CD4-positive, CD25-positive, alpha-beta regulatory T cell (primary cell): ENCODE data around the gene OR2B6. TPM values are rescaled to one million over a fixed set of nuclear protein-coding genes. Genes with fewer than 3 reads are reported as not detected.

Source experiments
- ATAC-seq, 2 donors: fragments of 150-1000 bp; cut with Tn5 transposase; one replicate each; pipeline ENCODE4 v1.10.0; 2021; ENCODE audit warnings: low read depth in 2 of 2, moderate number of reproducible peaks in 2 of 2, moderate library complexity in 1 of 2
- DNase-seq, 3 donors: peaks; one replicate each; pipeline versions ENCODE4 v3.0.0 to v3.0.0-alpha.2; 2012 to 2022; ENCODE audit warnings: mixed read lengths in 1 of 3
- H3K27ac ChIP-seq: one replicate; pipeline ENCODE4 v1.7.0; 2013; ENCODE audit warnings: mild to moderate bottlenecking, low read length; ENCODE audit not compliant: insufficient read depth, poor library complexity, severe bottlenecking
- H3K27me3 ChIP-seq: one replicate; pipeline ENCODE4 v1.7.0; 2013; ENCODE audit warnings: low read length; ENCODE audit not compliant: control insufficient read depth, insufficient read depth
- H3K36me3 ChIP-seq: one replicate; pipeline ENCODE4 v1.7.0; 2013; ENCODE audit warnings: mild to moderate bottlenecking, low read length, moderate library complexity; ENCODE audit not compliant: control insufficient read depth, insufficient read depth
- H3K4me1 ChIP-seq: 2 replicates; pipeline ENCODE4 v1.7.0; 2013; ENCODE audit warnings: mild to moderate bottlenecking, low read length; ENCODE audit not compliant: insufficient read depth, control insufficient read depth, poor library complexity, severe bottlenecking
- H3K4me3 ChIP-seq: one replicate; pipeline ENCODE4 v1.7.0; 2013; ENCODE audit warnings: low read depth, mild to moderate bottlenecking, low read length, moderate library complexity
- H3K9me3 ChIP-seq, 2 experiments: 1 replicate in 1 of 2; 2 replicates in 1 of 2; pipeline ENCODE4 v1.7.0; 2013; ENCODE audit warnings: low read length in 2 of 2, mild to moderate bottlenecking in 1 of 2, moderate library complexity in 1 of 2; ENCODE audit not compliant: control insufficient read depth in 2 of 2
- H3K27ac Mint-ChIP-seq, 3 donors: one replicate each; pipeline ENCODE4 v1.8.0; 2020 to 2022; ENCODE audit warnings: mild to moderate bottlenecking in 3 of 3, mixed read lengths in 3 of 3, moderate library complexity in 2 of 3
- H3K27me3 Mint-ChIP-seq: one replicate; pipeline ENCODE4 v1.8.0; 2022; ENCODE audit warnings: mild to moderate bottlenecking, mixed read lengths
- H3K36me3 Mint-ChIP-seq: one replicate; pipeline ENCODE4 v1.8.0; 2020; ENCODE audit warnings: mixed read lengths
- H3K4me1 Mint-ChIP-seq, 4 donors: one replicate each; pipeline ENCODE4 v1.8.0; 2020 to 2022; ENCODE audit warnings: mixed read lengths in 4 of 4, mild to moderate bottlenecking in 1 of 4
- H3K4me3 Mint-ChIP-seq, 4 donors: one replicate each; pipeline ENCODE4 v1.8.0; 2020 to 2022; ENCODE audit warnings: mild to moderate bottlenecking in 4 of 4, mixed read lengths in 4 of 4, moderate library complexity in 3 of 4
- H3K9me3 Mint-ChIP-seq, 7 donors: one replicate each; pipeline ENCODE4 v1.8.0; 2020 to 2022; ENCODE audit warnings: mixed read lengths in 7 of 7, mild to moderate bottlenecking in 3 of 7, moderate library complexity in 2 of 7
- polyA plus RNA-seq, 4 donors: library from polyadenylated mRNA; unstranded; fragments of 300-500 nt; fragmentation: Illumina TruSeq; gene quantifications; one replicate each; pipeline ENCODE4 v1.2.3, GENCODE V29; 2021
- total RNA-seq: library from RNA; stranded (reverse); gene quantifications from one replicate; pipeline ENCODE4 v1.2.3, GENCODE V29; 2022

Gene OR2B6
- total and polyA plus RNA-seq, 5 donors from 2014 or later: not detected

DNA sequence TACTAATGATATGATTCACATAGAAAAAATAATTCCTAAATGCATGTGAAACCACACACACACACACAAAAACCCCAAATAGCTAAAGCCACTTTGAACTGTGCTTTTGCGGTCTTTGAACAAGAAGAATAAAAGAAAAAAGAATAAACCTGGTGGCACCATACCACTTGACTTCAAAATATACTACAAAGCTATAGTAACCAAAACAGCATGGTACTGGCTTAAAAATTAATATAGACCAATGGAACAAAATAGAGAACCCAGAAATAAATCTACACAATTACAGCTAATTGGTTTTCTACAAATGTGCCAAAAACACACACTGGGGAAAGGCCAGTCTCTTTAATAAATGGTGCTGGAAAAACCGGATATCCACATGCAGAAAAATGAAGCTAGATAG is 13.4 kb downstream of the OR2B6 start:
- Mint-ChIP-seq H3K4me1 (peaks cover 0 to 3% (median 0%) of the 10 kb centered on the region in 4 donors), H3K27me3 (peaks cover 18% of the 10 kb centered on the region), H3K36me3 (no peaks in the 10 kb centered on the region), H3K9me3 (peaks cover 0 to 10% (median 2%) of the 10 kb centered on the region in 7 donors), H3K4me3 (peak overlapping the region in 1 of 4 donors; percentile 27), H3K27ac (no peak overlapping the region)
- Histone ChIP-seq H3K9me3 (peaks cover 0 to 5% of the 10 kb centered on the region in 2 experiments), H3K36me3 (no peaks in the 10 kb centered on the region), H3K4me1 (no peaks in the 10 kb centered on the region), H3K4me3 (no peak overlapping the region), H3K27ac (no peak overlapping the region), H3K27me3 (peaks cover 13% of the 10 kb centered on the region)
- ATAC-seq (no peak), DNase-seq (no peak)

DNA sequence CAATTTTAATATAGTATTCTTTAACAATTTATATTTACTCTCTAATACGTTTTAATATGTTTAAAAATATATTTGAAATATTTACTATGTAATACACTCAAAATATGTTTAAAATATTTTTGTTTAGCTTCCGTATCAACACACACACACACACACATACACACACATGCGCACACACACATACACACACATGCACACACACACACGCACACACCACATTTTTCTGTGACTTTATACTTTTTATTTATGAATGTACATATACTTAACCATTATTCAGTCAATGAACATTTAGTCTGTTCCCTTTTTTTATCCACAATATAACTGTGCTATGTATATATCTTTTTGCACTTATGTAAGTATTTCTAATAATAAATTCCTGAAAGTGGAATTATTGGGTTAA is 15.7 kb downstream of the OR2B6 start:
- peaks cover 0 to 3% (median 0%) of the 10 kb centered on the region in 4 donors for H3K4me1 Mint-ChIP-seq
- Histone ChIP-seq H3K27ac (no peak overlapping the region), H3K4me3 (no peak overlapping the region), H3K36me3 (no peaks in the 10 kb centered on the region), H3K27me3 (peaks cover 13% of the 10 kb centered on the region), H3K9me3 (peaks cover 0 to 5% of the 10 kb centered on the region in 2 experiments), H3K4me1 (no peaks in the 10 kb centered on the region)
- no peak for ATAC-seq
- H3K36me3 Mint-ChIP-seq: no peaks in the 10 kb centered on the region
- DNase-seq: no peak
- H3K9me3 Mint-ChIP-seq: peaks cover 0 to 10% (median 2%) of the 10 kb centered on the region in 7 donors
- H3K27me3 Mint-ChIP-seq: peaks cover 28% of the 10 kb centered on the region
- no peak overlapping the region for H3K27ac Mint-ChIP-seq
- H3K4me3 Mint-ChIP-seq: no peak overlapping the region

DNA sequence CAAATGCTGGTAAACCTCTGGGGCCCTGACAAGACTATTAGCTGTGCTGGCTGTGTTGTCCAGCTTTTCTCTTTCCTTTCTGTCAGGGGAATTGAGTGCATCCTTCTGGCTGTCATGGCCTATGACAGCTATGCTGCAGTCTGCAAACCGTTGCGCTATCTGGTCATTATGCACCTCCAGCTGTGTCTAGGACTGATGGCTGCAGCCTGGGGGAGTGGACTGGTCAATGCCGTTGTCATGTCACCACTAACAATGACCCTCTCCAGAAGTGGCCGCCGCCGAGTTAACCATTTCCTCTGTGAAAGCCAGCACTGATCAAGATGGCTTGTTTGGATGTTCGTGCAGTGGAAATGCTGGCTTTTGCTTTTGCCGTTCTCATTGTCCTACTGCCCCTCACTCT is 20.3 kb downstream of the OR2B6 start:
- Mint-ChIP-seq H3K36me3 (no peaks in the 10 kb centered on the region), H3K4me3 (no peak overlapping the region), H3K9me3 (no peaks in the 10 kb centered on the region), H3K4me1 (peaks cover 0 to 3% (median 0%) of the 10 kb centered on the region in 4 donors), H3K27ac (no peak overlapping the region), H3K27me3 (peaks cover 29% of the 10 kb centered on the region)
- H3K27ac ChIP-seq: no peak overlapping the region
- no peaks in the 10 kb centered on the region for H3K4me1 ChIP-seq
- H3K4me3 ChIP-seq: no peak overlapping the region
- no peaks in the 10 kb centered on the region for H3K9me3 ChIP-seq
- ATAC-seq (no peak), DNase-seq (no peak)
- H3K27me3 ChIP-seq: peaks cover 17% of the 10 kb centered on the region
- no peaks in the 10 kb centered on the region for H3K36me3 ChIP-seq

DNA sequence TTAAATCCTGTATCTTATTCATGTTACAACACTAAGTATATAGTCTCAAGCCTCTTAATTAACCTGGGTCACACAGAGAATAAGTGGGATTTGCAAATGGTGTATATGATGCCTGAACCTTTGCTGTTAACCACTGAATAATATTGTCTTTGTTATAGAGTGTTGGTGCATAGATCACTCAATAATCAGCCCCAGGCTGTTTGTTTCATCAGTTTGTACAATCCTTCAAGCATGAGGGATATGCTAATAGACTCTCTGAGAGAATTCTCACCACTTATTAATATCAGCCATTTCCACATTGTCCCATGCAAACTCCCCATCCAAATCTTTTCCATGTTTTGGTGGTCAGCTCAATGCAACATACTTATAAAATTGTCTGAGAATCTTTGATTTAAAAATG is 21.7 kb downstream of the OR2B6 start:
- Histone ChIP-seq H3K27me3 (peaks cover 17% of the 10 kb centered on the region), H3K36me3 (no peaks in the 10 kb centered on the region), H3K4me3 (no peak overlapping the region), H3K4me1 (no peaks in the 10 kb centered on the region), H3K27ac (no peak overlapping the region), H3K9me3 (no peaks in the 10 kb centered on the region)
- ATAC-seq (no peak), DNase-seq (no peak)
- Mint-ChIP-seq H3K27ac (no peak overlapping the region), H3K27me3 (peaks cover 31% of the 10 kb centered on the region), H3K4me3 (no peak overlapping the region), H3K9me3 (no peaks in the 10 kb centered on the region), H3K4me1 (peaks cover 0 to 3% (median 0%) of the 10 kb centered on the region in 4 donors), H3K36me3 (no peaks in the 10 kb centered on the region)

DNA sequence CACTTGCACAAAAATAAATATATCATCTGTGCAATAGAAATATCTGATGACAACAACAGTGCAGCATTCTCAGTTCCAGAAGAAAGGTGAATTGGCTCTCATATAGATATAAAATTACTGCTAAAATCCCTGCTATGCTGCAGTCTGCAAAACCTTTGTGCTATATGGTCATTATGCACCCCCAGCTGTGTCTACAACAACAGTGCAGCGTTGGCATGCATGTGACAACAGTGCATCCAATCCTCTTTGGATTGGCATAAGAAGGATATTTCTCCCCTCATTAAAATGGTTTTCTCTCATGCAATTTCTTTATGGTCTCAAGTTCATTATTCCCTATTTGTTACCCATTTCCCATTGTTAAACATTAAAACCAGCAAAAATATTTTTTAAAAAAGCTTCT is 23.1 kb downstream of the OR2B6 start:
- Mint-ChIP-seq H3K4me1 (peaks cover 0 to under 1% (median 0%) of the 10 kb centered on the region in 4 donors), H3K9me3 (no peaks in the 10 kb centered on the region), H3K36me3 (no peaks in the 10 kb centered on the region), H3K27me3 (peaks cover 31% of the 10 kb centered on the region), H3K4me3 (no peak overlapping the region), H3K27ac (no peak overlapping the region)
- no peaks in the 10 kb centered on the region for H3K4me1 ChIP-seq
- H3K36me3 ChIP-seq: no peaks in the 10 kb centered on the region
- no peak overlapping the region for H3K4me3 ChIP-seq
- H3K9me3 ChIP-seq: no peaks in the 10 kb centered on the region
- H3K27ac ChIP-seq: no peak overlapping the region
- ATAC-seq (no peak), DNase-seq (no peak)
- H3K27me3 ChIP-seq: peaks cover 19% of the 10 kb centered on the region

DNA sequence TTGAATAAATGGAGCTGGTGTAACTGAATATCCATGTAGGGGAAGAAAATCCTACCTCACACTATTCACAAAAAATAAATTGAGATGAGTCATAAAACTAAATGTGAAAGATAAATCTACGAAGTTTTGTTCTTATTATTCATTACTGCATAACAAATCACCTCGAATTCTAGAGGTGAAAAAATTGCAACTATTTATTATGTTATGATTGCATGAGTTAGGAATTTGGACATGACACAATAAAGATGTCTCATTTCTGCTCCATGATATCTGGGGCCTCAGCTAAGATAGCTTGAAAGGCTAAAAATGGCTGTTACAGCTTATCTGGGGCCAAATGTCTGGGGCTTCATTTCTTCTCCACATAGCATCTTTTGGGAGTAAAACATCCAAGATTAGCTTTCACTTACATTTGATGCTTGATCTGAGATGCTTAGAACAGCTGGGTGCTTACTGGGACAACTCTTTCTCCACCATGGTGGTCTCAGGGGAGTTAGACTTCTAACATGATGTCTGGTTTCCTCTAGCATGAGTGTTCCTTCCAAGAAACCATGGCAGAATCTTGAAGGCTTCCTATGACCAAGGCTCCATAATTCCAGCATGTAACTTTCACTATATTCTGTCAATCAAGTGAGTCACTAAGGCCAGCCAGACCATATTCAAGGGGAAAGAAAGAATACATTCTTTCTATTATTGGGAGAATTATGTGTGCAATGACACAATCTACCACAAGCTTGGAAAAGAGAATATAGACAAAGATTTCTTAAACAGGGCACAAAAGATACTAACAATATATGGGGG is 30.1 kb downstream of the OR2B6 start:
- Histone ChIP-seq H3K4me3 (no peak overlapping the region), H3K27me3 (peaks cover 26% of the 10 kb centered on the region), H3K36me3 (no peaks in the 10 kb centered on the region), H3K9me3 (no peaks in the 10 kb centered on the region), H3K27ac (no peak overlapping the region), H3K4me1 (no peaks in the 10 kb centered on the region)
- Mint-ChIP-seq H3K4me3 (no peak overlapping the region), H3K27ac (no peak overlapping the region), H3K9me3 (peaks cover 0 to 6% (median 0%) of the 10 kb centered on the region in 7 donors), H3K27me3 (peaks cover 42% of the 10 kb centered on the region), H3K4me1 (no peaks in the 10 kb centered on the region), H3K36me3 (no peaks in the 10 kb centered on the region)
- DNase-seq (no peak), ATAC-seq (no peak)

DNA sequence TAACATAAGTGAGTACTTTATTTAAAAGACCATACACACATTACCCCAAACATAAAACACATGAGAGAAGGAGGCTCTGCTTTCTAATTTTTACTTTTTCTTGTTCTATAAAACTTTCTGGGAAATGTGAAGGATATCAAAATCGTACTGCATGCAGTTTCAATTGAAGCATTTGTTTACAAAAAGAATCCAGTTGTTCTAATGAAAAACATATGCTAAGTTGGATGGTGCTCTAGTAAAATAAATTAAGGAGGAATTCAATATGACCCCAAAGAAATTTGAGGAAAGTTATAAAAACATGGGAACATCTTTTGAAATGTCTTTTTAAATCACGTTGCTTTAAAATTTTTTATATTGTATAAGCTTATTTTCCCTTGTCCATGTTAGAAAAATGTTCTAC is 37.6 kb downstream of the OR2B6 start:
- H3K4me1 Mint-ChIP-seq: no peaks in the 10 kb centered on the region
- no peak overlapping the region for H3K27ac Mint-ChIP-seq
- H3K27me3 Mint-ChIP-seq: peaks cover 60% of the 10 kb centered on the region
- Histone ChIP-seq H3K36me3 (no peaks in the 10 kb centered on the region), H3K4me3 (no peak overlapping the region), H3K27me3 (peaks cover 16% of the 10 kb centered on the region), H3K4me1 (no peaks in the 10 kb centered on the region), H3K27ac (no peak overlapping the region), H3K9me3 (no peaks in the 10 kb centered on the region)
- no peak for DNase-seq
- no peaks in the 10 kb centered on the region for H3K36me3 Mint-ChIP-seq
- H3K9me3 Mint-ChIP-seq: peaks cover 0 to 3% (median 0%) of the 10 kb centered on the region in 7 donors
- H3K4me3 Mint-ChIP-seq: no peak overlapping the region
- ATAC-seq: no peak
